Breast epithelium (tissue), 4 donors: ENCODE results near the gene CXCL16. TPM values are rescaled to one million over a fixed set of nuclear protein-coding genes. Genes with fewer than 3 reads are reported as not detected.

Experiments used
- DNase-seq, 2 donors: peaks; one replicate each; pipeline ENCODE4 v3.0.0-alpha.2; 2019; ENCODE audit warnings: low spot score in 2 of 2
- H3K27ac ChIP-seq, 2 donors: fragments of 200-600 bp; sonication (generic) in 1 of 2; one replicate each; pipeline ENCODE4 v1.5.1; 2016 to 2019; ENCODE audit warnings: mild to moderate bottlenecking in 1 of 2
- H3K27me3 ChIP-seq, 2 donors: fragments of 200-600 bp; sonication (generic) in 1 of 2; one replicate each; pipeline versions ENCODE4 v1.5.1 to v1.6.0; 2017 to 2019; ENCODE audit warnings: control low read depth in 1 of 2, mild to moderate bottlenecking in 1 of 2
- H3K36me3 ChIP-seq: fragments of 200-600 bp; one replicate; pipeline ENCODE4 v1.5.1; 2019
- H3K4me1 ChIP-seq, 2 donors: fragments of 200-600 bp; sonication (generic); one replicate each; pipeline ENCODE4 v1.5.1; 2016 to 2019; ENCODE audit warnings: control low read depth in 1 of 2
- H3K4me3 ChIP-seq, 3 donors: fragments of 200-600 bp; sonication (generic); 1 replicate in 2 of 3; 2 replicates in 1 of 3; pipeline ENCODE4 v1.5.1; 2016 to 2019; ENCODE audit warnings: mild to moderate bottlenecking in 3 of 3, moderate library complexity in 2 of 3
- H3K9me3 ChIP-seq, 2 donors: fragments of 200-600 bp; sonication (generic) in 1 of 2; one replicate each; pipeline ENCODE4 v1.5.1; 2016 to 2019; ENCODE audit warnings: control low read depth in 1 of 2
- POLR2A ChIP-seq: fragments of 450-650 bp; IDR thresholded peaks from one replicate; pipeline ENCODE4 v1.6.1; 2016; ENCODE audit warnings: antibody characterized with exemption, mild to moderate bottlenecking, moderate library complexity
- POLR2AphosphoS5 ChIP-seq, 3 donors: sonication (generic); formaldehyde crosslinking; IDR thresholded peaks; one replicate each; pipeline ENCODE4 v1.6.1; 2017; ENCODE audit warnings: antibody characterized with exemption in 3 of 3
- intact Hi-C: fragments of 100-400 bp; cut with DNase I; formaldehyde crosslinking; loops from one replicate; pipeline ENCODE4 v1.15.1; 2023; ENCODE audit warnings: low total_unique reads
- total RNA-seq, 3 donors: library from RNA; depleted of rRNA; stranded (reverse); fragments of >200 nt; gene quantifications; one replicate each; pipeline ENCODE4 v1.1.0, GENCODE V29; 2016
- TF ChIP-seq, protein P1 (sequence below), 3 donors: fragments of 450-650 bp; IDR thresholded peaks; one replicate each; pipeline ENCODE4 v1.5.1; 2016 to 2017; ENCODE audit warnings: antibody characterized with exemption in 3 of 3, mild to moderate bottlenecking in 3 of 3, moderate library complexity in 3 of 3

The CXCL16 gene
- total RNA-seq, 3 donors from 2014 or later = 13.8 to 25.8 (median 18.6) TPM

DNA sequence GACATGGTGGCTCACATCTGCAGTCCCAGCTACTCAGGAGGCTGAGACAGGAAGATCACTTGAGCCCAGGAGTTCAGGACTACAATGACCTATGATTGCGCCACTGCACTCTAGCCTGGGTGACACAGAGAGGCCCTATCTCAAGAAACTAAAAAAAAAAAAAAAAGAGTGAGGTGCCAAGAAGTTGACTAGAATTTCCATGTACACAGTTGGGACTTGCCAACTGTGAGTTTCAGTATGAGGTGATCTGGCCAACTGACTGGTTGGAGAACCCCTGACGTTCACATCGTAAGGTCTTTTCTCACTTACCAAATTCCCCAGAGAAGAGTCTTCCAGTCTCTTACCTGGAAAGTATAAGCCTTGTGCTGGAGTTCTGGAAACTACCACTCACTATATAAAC lies 11.6 kb downstream of the CXCL16 start:
- Histone ChIP-seq H3K4me1 (peaks cover 0 to 7% of the 10 kb centered on the region in 2 donors), H3K4me3 (no peak overlapping the region), H3K27me3 (no peaks in the 10 kb centered on the region), H3K27ac (no peak overlapping the region), H3K9me3 (no peaks in the 10 kb centered on the region), H3K36me3 (no peaks in the 10 kb centered on the region)
- no peak for TF ChIP-seq POLR2A
- TF ChIP-seq POLR2AphosphoS5 (IDR thresholded peaks at IDR 0.05) = no peak
- TF ChIP-seq, protein P1, sequence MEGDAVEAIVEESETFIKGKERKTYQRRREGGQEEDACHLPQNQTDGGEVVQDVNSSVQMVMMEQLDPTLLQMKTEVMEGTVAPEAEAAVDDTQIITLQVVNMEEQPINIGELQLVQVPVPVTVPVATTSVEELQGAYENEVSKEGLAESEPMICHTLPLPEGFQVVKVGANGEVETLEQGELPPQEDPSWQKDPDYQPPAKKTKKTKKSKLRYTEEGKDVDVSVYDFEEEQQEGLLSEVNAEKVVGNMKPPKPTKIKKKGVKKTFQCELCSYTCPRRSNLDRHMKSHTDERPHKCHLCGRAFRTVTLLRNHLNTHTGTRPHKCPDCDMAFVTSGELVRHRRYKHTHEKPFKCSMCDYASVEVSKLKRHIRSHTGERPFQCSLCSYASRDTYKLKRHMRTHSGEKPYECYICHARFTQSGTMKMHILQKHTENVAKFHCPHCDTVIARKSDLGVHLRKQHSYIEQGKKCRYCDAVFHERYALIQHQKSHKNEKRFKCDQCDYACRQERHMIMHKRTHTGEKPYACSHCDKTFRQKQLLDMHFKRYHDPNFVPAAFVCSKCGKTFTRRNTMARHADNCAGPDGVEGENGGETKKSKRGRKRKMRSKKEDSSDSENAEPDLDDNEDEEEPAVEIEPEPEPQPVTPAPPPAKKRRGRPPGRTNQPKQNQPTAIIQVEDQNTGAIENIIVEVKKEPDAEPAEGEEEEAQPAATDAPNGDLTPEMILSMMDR (IDR thresholded peaks at IDR 0.05) = no peak
- no peak for DNase-seq
- intact Hi-C loops = no loop called here

DNA sequence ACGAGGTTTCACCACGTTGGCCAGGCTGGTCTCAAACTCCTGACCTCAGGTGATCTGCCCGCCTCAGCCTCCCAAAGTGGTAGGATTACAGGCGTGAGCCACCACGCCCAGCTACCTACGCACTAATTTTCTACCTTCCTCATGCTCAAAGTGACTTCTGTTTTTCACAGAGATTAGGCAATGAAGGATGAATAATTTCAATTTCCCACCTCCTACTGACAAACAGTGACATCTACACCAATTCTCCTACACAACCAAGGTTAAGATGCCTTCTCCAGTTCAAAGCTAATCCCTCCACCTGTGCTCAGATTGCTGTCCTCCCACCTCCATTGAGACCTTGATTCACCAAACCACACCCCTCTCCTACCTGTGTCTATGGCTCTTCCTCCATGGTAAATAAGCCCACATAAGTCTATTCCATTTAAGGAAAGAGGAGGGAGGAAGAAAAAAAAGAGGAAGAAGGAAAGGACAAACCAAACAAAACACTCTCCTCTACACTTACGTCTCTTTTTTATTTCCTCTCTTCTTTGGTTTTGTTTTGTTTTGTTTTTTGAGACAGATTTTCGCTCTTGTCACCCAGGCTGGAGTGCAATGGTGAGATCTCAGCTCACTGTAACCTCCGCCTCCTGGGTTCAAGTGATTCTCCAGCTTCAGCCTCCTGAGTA lies 13.9 kb downstream of the CXCL16 start:
- H3K4me1 ChIP-seq = peaks cover 0 to 6% of the 10 kb centered on the region in 2 donors
- intact Hi-C loops = no loop called here
- H3K27me3 ChIP-seq = no peaks in the 10 kb centered on the region
- no peak for DNase-seq
- H3K4me3 ChIP-seq = no peak overlapping the region
- TF ChIP-seq POLR2A = no peak
- TF ChIP-seq, protein P1 (IDR thresholded peaks at IDR 0.05) = no peak
- no peak for TF ChIP-seq POLR2AphosphoS5 (IDR thresholded peaks at IDR 0.05)
- no peaks in the 10 kb centered on the region for H3K36me3 ChIP-seq
- H3K27ac ChIP-seq = no peak overlapping the region
- H3K9me3 ChIP-seq = no peaks in the 10 kb centered on the region

DNA sequence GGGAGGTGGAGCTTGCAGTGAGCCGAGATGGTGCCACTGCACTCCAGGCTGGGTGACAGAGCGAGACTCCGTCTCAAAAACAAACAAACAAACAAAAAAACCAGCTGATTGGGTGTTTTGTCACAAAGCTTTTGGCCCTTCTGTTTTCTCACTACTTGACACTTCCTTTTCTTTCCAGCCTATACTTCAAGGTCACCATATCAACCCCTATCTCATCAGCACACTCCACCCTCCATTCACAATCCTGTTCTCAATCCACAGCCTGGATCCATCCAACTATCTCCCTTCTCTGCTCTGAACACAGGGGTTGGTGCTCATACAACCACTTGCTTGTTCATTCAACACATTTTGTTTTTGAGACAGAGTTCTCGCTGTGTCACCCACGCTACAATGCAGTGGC lies 15.1 kb downstream of the CXCL16 start:
- no peak overlapping the region for H3K4me3 ChIP-seq
- TF ChIP-seq POLR2A (no peak), POLR2AphosphoS5 (IDR thresholded peaks at IDR 0.05) (no peak)
- TF ChIP-seq, protein P1 (IDR thresholded peaks at IDR 0.05) = no peak
- intact Hi-C loops = no loop called here
- H3K36me3 ChIP-seq = no peaks in the 10 kb centered on the region
- H3K27me3 ChIP-seq = no peaks in the 10 kb centered on the region
- H3K9me3 ChIP-seq = no peaks in the 10 kb centered on the region
- no peak overlapping the region for H3K27ac ChIP-seq
- DNase-seq = no peak
- no peaks in the 10 kb centered on the region for H3K4me1 ChIP-seq

DNA sequence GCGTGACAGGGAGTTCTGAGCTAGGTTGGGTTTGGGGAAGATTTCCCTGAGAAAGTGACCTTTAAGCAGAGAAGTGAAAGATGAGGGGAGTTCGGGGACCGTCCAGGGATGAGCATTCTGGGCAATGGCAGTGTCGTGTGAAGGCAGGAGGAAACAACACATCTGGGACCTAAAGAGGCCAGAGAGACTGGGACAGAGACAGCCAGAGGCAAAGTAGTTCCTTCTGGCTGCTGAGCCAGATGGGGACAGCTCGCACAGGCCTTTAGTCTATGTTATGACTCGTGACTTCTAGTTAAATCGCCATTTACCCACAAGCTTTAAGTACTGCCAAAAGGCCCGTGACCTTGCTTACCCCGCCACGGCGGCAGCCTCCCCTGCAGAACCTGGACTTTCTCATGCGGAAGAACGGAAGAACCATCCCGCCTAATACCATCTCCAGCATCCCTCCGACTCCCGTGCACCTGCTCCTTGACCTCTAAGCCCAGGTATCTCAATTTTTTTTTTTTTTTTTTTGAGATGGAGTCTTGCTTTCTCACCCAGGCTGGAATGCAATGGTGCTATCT lies 17.0 kb downstream of the CXCL16 start:
- TF ChIP-seq POLR2A (no peak), POLR2AphosphoS5 (IDR thresholded peaks at IDR 0.05) (no peak)
- TF ChIP-seq, protein P1 (IDR thresholded peaks at IDR 0.05) = no peak
- Histone ChIP-seq H3K27ac (no peak overlapping the region), H3K9me3 (no peaks in the 10 kb centered on the region), H3K4me1 (no peaks in the 10 kb centered on the region), H3K27me3 (no peaks in the 10 kb centered on the region), H3K4me3 (no peak overlapping the region), H3K36me3 (no peaks in the 10 kb centered on the region)
- intact Hi-C loops = no loop called here
- no peak for DNase-seq
